GM18519 (cell line): ENCODE measurements around the gene RASEF.
"Not testable (repeated sequence)": the region's sequence is repeated elsewhere in the genome, so short reads cannot be mapped to it uniquely, and the experiment has no call there.

ENCODE experiments used
- ATAC-seq: cut with Tn5 transposase; IDR thresholded peaks from one replicate; pipeline ENCODE4 v1.9.1; 2021; ENCODE audit warnings: mild to moderate bottlenecking, moderate library complexity; ENCODE audit not compliant: unreplicated experiment, low FRiP score

RASEF gene

GRCh38 chr9:83062651-83063527 is at the start of gene RASEF:
RASEF (minus strand) TSS chr9:83063142; CDS start chr9:83062867, 275 bp downstream.
- no peak for ATAC-seq

GRCh38 chr9:83111169-83111568 is 48.2 kb upstream of the RASEF start:
- ATAC-seq = no peak

- ATAC-seq = no peak
Measured at GRCh38 chr9:83109296-83109695, 46.4 kb upstream of the RASEF start.

- ATAC-seq = no peak
Measured at GRCh38 chr9:83108208-83108607, 45.3 kb upstream of the RASEF start.

DNA sequence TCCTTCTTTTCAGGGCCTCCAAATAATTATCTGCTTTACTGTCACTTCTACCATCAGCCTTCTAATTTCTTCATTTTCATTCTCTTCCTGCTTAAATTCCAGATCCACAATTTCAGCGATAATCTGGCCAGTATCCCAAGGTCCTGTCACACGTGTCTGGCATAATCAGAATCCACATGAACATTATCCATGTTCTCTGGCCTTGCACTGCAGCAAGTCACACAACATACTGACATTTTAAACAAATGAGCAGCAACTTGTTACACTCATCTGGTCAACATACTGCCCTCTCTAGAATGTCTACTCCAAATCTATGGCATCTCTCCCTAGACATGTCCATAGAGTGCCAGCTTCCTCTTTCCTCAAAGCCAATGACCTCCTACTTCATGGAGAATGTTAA is 43.8 kb upstream of the RASEF start:
- ATAC-seq = no peak

DNA sequence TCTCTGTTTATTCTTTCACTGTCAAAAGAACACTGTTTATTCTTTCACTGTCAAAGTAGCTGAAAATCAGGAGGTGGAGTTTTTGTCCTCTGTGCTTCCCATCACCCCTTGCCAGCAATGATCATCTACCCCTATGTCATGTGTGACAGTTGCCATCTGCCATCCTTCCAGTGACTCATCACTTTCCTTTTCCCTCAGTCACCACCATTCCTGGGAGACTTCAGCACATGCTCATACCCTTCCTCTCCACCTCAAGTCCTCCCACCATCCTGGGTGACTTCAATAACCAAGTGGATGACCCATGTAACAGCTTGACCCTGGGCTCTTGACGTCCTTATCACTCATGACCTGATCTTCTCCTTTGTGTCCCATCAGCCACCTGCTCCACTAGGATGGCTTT is 43.3 kb upstream of the RASEF start:
- no peak for ATAC-seq

DNA sequence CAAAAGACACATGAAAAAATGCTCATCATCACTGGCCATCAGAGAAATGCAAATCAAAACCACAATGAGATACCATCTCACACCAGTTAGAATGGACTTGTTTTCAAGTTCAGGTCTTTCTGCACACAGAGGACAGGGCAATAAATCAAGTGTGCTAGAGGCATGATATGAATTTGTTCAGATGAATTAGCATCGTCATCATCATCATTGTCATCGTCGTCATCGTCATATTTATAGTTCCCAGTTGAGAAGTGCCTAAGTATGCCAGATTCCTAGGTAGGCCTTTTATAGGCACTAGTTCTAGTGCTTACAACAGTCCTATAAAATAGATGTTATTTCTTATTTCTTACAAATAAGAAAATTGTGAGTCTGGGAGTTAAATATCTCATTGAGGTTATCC is 34.7 kb upstream of the RASEF start:
- no peak for ATAC-seq

GRCh38 chr9:83093311-83093710 is 30.4 kb upstream of the RASEF start:
- ATAC-seq = not testable (repeated sequence)

DNA sequence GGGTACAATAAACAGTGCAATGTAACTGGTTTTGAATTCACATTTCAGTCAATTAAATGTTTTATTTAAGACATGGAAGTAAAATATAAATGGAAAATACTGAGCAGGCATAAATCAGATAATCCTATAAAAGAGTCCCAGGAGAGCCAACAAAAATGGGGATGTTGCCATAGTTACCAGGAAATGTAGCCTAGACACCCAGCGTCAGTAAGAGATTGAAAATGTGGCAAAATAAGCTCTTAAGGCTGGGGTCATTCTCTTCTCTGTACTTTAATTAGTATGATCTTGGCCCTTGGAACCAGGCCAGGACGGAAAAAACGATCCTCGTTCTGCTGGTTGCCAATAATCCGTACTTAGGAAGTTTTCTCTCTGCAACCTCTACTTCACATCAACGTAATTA is 18.9 kb upstream of the RASEF start:
- no peak for ATAC-seq

- ATAC-seq = no peak
Measured at GRCh38 chr9:83081010-83081409, 18.1 kb upstream of the RASEF start.

GRCh38 chr9:83075932-83076331 is 13.0 kb upstream of the RASEF start:
- not testable (repeated sequence) for ATAC-seq

- not testable (repeated sequence) for ATAC-seq
Measured at GRCh38 chr9:83072498-83072897, 9.6 kb upstream of the RASEF start.

- no peak for ATAC-seq
Measured at GRCh38 chr9:83071626-83072025, 8.7 kb upstream of the RASEF start.

DNA sequence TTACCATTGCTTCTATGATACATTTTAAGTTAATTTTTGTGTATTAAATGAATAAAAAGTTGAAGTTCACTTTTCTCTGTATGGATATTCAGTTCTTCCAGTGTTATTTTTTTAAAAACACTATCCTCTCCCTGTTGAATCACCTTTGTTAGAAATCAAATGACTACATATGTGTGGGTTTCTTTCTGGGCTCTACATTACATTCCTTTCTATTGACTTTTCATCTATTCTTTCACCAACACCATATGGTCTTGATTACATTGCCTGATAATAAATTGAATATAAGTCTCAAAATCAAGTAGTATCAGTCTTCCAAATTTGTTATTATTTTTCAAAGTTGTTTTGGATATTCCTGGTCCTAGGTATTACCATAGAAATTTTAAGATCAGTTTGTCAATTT is 7.3 kb upstream of the RASEF start:
- ATAC-seq = no peak

DNA sequence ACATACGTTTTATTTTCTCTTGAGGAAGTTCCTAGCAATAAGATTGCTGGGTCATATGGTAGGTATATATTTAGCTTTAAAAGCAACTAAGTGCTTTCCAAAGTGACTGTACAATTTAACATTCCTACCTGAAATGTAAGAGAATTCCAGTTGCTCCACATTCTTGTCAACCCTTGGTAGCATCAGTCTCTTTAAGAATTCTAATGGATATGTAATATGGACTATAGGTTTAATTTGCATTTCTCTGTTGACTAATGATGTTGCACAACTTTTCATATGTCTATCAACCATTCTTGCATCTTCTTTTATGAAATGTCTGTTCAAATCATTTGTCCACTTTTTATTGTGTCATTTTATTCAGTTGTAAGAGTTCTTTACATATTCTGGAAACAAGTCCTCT is 6.7 kb upstream of the RASEF start:
- ATAC-seq = no peak

- ATAC-seq = no peak
Measured at GRCh38 chr9:83068414-83068813, 5.5 kb upstream of the RASEF start.

- ATAC-seq = no peak
Measured at GRCh38 chr9:83067579-83067978, 4.6 kb upstream of the RASEF start.

DNA sequence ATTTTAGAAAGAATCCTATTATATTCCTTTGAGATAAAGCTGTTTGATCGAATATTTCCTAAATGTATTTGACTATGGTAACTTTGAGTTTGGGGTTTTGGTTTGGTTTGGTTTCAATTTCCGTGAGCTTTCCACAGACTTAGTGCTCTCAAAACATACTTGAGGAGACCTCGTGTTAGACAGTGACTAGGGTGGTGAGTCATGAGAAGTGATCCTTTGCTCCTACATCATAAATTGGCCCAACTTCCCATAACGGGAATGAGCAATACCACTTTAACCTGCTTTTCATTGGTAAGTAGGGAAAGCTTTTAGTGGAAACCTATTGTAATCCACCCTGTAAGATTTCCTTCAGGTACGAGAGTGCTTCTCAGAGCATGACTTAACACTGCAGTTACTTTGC is 3.8 kb upstream of the RASEF start:
- no peak for ATAC-seq

DNA sequence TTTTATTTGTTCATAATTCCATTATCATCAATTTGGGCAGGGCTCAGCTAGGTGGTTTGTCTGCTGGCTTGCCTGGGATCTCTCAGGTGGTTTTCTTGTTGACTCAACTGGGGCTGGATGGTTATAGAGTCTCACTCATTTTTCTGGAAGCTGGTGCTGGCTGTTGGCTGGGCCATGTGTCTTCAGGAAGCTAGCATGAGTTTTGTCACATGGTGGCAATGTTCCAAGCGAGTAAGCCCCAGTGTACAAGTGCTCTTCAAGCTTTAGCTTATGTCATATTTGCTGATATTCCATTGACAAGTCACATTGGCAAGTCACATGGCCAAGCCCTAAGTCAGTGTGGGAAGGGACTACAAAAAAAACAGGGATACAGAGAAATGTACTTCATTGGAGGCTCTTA is 2.3 kb upstream of the RASEF start:
- ATAC-seq = no peak

GRCh38 chr9:83061990-83062650 is 822 bp downstream of the RASEF start:
- ATAC-seq = no peak

GRCh38 chr9:83061036-83061435 is 1.9 kb downstream of the RASEF start:
- no peak for ATAC-seq

- no peak for ATAC-seq
Measured at GRCh38 chr9:83060556-83060955, 2.4 kb downstream of the RASEF start.
